ENCODE results near the gene MXD1. TPM values are rescaled to one million over a fixed set of nuclear protein-coding genes. Genes with fewer than 3 reads are reported as not detected.

MXD1 gene
- total RNA-seq, 8 experiments from 2014 or later, result 4.5 to 18.4 (median 9.9) TPM

DNA sequence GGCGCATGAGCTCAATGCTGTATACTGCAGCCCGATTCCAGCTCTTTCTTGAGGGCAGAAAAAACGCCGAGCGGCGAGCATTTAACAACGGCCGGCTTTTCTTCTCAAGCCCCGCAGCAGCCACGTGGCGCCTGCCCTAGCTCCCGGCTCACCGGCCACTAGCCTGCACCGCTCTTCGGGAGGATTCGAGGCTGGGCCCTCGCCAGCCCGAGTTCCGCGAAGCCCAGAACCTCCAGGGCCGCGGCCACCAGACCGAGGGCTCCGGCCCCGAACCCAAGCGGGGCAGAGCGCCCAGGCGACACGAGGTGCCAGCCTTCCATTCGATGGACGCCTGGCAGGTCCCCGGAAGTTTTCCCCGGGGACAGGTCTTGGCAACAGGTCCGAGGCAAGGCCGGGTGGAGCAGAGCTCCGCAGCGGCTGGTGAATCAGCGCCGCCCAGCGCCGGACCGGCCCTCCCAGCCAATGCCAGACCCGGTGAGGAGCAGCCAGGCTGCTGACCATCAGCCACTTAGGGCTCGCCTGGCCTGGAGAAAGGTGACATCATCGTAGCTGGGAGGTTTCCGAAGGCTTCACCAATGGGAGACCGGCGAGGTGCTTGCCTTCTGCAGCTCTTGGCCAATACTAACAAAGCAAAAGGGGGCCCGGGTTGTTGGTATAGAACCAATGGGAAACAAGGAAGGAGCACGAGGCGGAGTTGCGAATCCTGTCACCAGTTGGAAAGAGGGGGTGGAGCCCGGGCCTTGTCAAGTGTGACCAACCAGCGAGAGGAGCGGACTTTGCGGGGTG, 552 bp upstream of the MXD1 start:
- in situ Hi-C loops (cut with MboI; ENCODE audit: low pct_unique_long_range_greater_than_20kb in 2 of 9, low sequenced_read_pairs in 9 of 9, unreplicated experiment in 9 of 9), result loop anchor here in 5 of 9 experiments (25.0 kb wide), 4 partner anchors 148 to 273 kb away; partner anchors contain the start of gene C2orf42 (in 1 of the 5)
- WGBS, 10 experiments, result 0 to 1% (median 0%) methylated on average over 6 to 34 of the region's 56 CpGs; no CpG with 5 or more reads in 3 of the 10 experiments

DNA sequence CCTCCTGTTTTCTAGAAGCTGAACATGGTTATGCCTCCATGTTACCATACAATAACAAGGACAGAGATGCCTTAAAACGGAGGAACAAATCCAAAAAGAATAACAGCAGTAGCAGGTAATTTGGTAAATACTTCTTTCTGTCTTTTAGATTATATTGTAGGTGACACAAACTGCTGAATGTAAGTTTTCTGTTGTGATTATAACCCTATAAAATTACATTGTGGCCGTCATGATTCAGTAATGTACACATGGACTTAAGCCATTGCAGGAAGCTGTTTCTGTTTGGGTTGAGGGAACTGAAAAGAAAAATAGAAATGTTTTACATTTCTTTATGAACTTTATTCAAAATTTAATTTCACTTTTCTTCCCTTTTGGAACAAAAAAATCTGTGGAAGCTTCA, 1.2 kb downstream of the MXD1 start:
- WGBS, 10 experiments, result 0 to 70% (median 40%) methylated on average over 1 to 2 of the region's 2 CpGs
- Histone ChIP-seq H3K4me1 (replicated peaks in 1 of 2) (peaks cover 8% of the 10 kb centered on the region in 2 donors), H3K27ac (no peak overlapping the region), H3K4me3 (peak overlapping the region; percentile 60 to 92 (median 74))
- in situ Hi-C loops (cut with MboI; ENCODE audit: low pct_unique_long_range_greater_than_20kb in 2 of 9, low sequenced_read_pairs in 9 of 9, unreplicated experiment in 9 of 9), result loop anchor here in 5 of 9 experiments (25.0 kb wide), 4 partner anchors 146 to 271 kb away; partner anchors contain the start of gene C2orf42 (in 1 of the 5)
- no peak for ATAC-seq (replicated peaks in 6 of 8)

More for the DNA sequence above, 552 bp upstream of the MXD1 start:
- H3K27ac ChIP-seq, result peak overlapping the region; percentile 89 to 96
- peaks cover 8% of the 10 kb centered on the region in 2 donors for H3K4me1 ChIP-seq (replicated peaks in 1 of 2)
- peak; percentile 86 to 91 (median 88) for ATAC-seq (replicated peaks in 6 of 8)
- peak overlapping the region; percentile 46 to 60 (median 53) for H3K4me3 ChIP-seq

DNA sequence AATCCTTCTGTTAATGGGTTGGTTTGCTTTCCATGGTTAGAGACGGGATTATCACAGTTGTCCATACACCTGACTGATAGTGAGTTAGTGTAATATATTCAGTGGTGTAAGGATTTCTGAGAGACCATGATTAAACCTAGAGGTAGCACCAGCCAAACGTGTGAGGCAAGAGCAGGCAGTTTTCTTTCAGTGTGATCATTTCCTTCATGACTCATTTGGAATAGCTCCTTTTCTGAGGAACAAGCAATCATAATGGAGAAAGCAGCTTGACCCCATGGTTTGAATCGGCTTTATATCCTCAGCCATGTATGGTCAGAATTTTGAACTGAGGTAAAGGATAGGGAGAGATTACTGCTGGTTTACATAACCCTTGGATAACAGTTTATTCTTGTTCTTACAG, 2.9 kb downstream of the MXD1 start:
- H3K4me1 ChIP-seq (replicated peaks in 1 of 2), result peaks cover 2 to 8% of the 10 kb centered on the region in 2 donors
- ATAC-seq (replicated peaks in 6 of 8), result no peak
- WGBS, 10 experiments, result 0 to 100% (median 55%) methylated on average over 1 to 3 of the region's 3 CpGs; no CpG with 5 or more reads in 2 of the 10 experiments
- H3K4me3 ChIP-seq, result no peak overlapping the region
- in situ Hi-C loops (cut with MboI; ENCODE audit: low pct_unique_long_range_greater_than_20kb in 2 of 9, low sequenced_read_pairs in 9 of 9, unreplicated experiment in 9 of 9), result loop anchor here in 5 of 9 experiments (25.0 kb wide), 4 partner anchors 144 to 269 kb away; partner anchors contain the start of gene C2orf42 (in 1 of the 5)
- H3K27ac ChIP-seq, result no peak overlapping the region

DNA sequence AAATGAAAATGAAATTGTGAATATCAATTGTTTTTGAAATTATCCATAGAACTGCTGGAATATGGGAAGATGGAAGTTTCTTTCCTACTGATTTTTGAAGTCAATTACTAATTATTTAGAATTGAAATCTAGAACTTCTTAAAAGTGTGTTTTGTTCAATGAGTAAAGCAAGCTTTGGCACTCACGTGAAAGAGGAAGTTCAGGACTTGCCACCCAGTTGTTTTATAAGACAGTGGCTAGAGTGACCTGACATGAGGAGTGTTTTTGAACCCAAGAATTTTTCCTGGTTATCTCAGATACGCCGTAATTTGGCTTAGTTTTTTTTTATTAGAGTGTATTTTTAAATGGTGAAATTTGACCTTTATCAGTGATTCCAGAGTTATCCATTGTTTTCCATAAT, 3.5 kb downstream of the MXD1 start:
- WGBS, 10 experiments, result 31 to 76% (median 48%) methylated on average over 3 of the region's 3 CpGs; no CpG with 5 or more reads in 1 of the 10 experiments
- ATAC-seq (replicated peaks in 6 of 8), result no peak
- Histone ChIP-seq H3K27ac (no peak overlapping the region), H3K4me1 (replicated peaks in 1 of 2) (peaks cover 2 to 8% of the 10 kb centered on the region in 2 donors), H3K4me3 (no peak overlapping the region)
- in situ Hi-C loops (cut with MboI; ENCODE audit: low pct_unique_long_range_greater_than_20kb in 2 of 9, low sequenced_read_pairs in 9 of 9, unreplicated experiment in 9 of 9), result loop anchor here in 5 of 9 experiments (25.0 kb wide), 4 partner anchors 144 to 269 kb away; partner anchors contain the start of gene C2orf42 (in 1 of the 5)

DNA sequence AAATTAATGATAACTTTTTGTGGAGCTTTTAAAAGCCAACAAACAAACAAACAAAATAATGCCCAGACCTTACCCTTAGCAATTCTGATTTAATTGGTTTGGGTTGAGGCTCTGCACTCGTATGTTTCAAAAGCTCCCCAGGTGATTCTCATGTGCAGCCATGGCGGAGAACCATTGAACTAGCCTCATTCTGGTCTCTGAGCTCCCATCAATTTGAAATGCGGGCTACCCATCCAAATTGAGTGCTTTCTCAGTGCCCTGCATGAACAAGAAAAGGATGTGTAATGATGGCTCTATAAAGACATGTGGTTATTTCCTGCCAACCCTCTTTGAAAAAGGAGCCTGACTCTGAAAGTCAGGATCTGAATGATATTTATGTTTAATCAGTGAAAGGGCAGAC, 8.2 kb downstream of the MXD1 start:
- H3K27ac ChIP-seq, result no peak overlapping the region
- ATAC-seq (replicated peaks in 6 of 8), result no peak
- no peaks in the 10 kb centered on the region for H3K4me1 ChIP-seq (replicated peaks in 1 of 2)
- in situ Hi-C loops (cut with MboI; ENCODE audit: low pct_unique_long_range_greater_than_20kb in 2 of 9, low sequenced_read_pairs in 9 of 9, unreplicated experiment in 9 of 9), result loop anchor here in 6 of 9 experiments (10.0 to 25.0 kb wide), 5 partner anchors 139 to 264 kb away; partner anchors contain the start of gene C2orf42 (in 1 of the 6)
- no peak overlapping the region for H3K4me3 ChIP-seq
- WGBS, 10 experiments, result 67 to 100% (median 81%) methylated on average over 1 to 3 of the region's 3 CpGs; no CpG with 5 or more reads in 1 of the 10 experiments

DNA sequence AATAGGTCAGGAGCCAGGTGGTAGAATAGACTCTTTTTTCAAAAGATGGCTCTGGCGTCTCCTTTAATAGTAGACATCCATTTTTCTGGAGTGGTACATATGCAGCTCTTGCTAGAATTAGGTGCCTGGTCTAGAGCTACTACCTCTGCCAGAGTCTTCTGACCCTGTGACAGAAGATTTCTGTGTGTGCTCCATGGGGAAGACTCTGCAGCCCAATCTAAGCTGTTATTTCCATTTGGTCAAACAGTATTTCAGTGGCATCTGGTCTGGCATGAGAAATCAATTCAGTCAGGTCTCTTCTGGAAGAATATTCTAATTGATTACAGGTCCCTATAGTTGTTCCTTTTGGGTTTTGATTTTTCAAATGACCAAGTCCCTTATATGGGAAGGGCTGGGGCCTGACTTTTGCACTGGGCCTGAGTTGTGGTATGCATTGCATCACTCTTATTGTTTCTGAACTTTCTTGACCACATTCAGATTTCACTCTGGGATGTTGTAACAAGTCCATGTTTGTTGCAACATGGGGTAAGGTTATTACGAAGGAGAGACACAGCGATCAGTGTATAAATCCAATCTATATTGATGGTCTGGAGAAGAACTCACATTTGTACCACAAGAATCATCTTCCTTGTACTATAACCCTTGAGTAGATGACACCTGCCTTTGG, 12.1 kb downstream of the MXD1 start:
- 0 to 82% (median 64%) methylated on average over 1 to 3 of the region's 3 CpGs; no CpG with 5 or more reads in 2 of the 10 experiments for WGBS, 10 experiments
- Histone ChIP-seq H3K4me3 (no peak overlapping the region), H3K4me1 (replicated peaks in 1 of 2) (peaks cover 0 to 3% of the 10 kb centered on the region in 2 donors), H3K27ac (no peak overlapping the region)
- in situ Hi-C loops (cut with MboI; ENCODE audit: low pct_unique_long_range_greater_than_20kb in 2 of 9, low sequenced_read_pairs in 9 of 9, unreplicated experiment in 9 of 9), result loop anchor here in 3 of 9 experiments (10.0 to 25.0 kb wide), 2 partner anchors 135 to 138 kb away; no protein-coding TSS in a partner anchor
- peak in 2 of 8 experiments; percentile 55 for ATAC-seq (replicated peaks in 6 of 8)

DNA sequence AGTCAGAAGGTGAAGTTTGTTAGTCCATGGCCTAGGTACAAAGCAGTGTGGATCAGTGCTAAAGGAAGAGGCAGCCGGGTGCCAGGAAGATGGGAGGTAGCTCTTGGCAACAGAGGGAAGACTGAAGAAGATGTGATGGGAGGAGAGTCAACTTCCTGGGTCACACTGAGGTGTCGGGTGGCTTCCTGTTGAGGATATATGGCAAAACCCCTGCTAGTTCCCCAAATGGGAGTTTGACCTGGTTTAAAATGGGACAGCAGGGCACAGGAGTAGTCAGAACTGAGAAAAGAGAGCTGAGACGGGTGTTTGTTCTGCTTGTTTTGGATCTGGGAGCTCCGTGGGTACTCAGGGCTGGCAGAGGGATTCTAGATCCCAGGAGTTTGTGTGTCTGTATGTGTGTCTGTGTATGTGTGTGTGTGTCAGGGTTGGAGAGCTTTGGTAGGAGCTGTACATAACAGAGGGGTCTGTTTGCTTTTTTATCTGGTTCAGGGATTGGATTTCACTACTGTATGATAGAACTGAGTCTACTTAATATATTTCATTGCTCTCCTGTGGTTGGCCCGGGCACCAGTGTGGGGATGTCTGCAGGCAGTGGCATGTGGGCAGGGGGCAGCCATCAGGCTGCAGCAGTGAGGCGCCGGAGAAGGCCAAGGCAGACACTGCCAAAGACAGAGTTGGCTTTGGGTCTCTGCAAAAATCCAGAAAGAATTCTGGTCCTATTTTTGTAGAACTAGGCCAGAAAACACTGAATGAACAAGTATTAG, 17.1 kb downstream of the MXD1 start:
- 10 to 100% (median 97%) methylated on average over 1 to 4 of the region's 7 CpGs for WGBS, 10 experiments
- no peak for ATAC-seq (replicated peaks in 6 of 8)
- Histone ChIP-seq H3K27ac (no peak overlapping the region), H3K4me3 (no peak overlapping the region), H3K4me1 (replicated peaks in 1 of 2) (peaks cover 0 to 10% of the 10 kb centered on the region in 2 donors)
- in situ Hi-C loops (cut with MboI; ENCODE audit: low pct_unique_long_range_greater_than_20kb in 2 of 9, low sequenced_read_pairs in 9 of 9, unreplicated experiment in 9 of 9), result loop anchor here in 2 of 9 experiments (25.0 kb wide), 1 partner anchor 130 kb away; no protein-coding TSS in a partner anchor

DNA sequence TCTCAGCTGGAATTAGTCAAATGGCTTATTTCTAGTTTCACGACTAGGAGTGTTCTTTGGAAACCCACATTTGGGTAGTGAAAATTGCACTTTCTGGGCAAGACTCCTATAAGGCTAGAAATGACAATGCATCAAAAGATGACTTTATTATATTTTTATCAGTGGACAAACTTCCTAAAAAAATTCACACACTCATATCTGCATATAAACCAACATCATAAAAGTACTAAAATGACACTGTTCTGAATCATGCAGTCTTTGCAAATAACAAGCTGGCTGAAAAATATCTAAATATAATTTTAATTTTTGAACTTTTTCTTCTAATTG, 17.6 kb downstream of the MXD1 start:
- WGBS, 10 experiments, result 71 to 100% (median 93%) methylated on average over 1 of the region's 1 CpG; no CpG with 5 or more reads in 4 of the 10 experiments
- H3K27ac ChIP-seq, result no peak overlapping the region
- no peak for ATAC-seq (replicated peaks in 6 of 8)
- H3K4me3 ChIP-seq, result no peak overlapping the region
- in situ Hi-C loops (cut with MboI; ENCODE audit: low pct_unique_long_range_greater_than_20kb in 2 of 9, low sequenced_read_pairs in 9 of 9, unreplicated experiment in 9 of 9), result loop anchor here in 2 of 9 experiments (25.0 kb wide), 1 partner anchor 130 kb away; no protein-coding TSS in a partner anchor
- peaks cover 0 to 10% of the 10 kb centered on the region in 2 donors for H3K4me1 ChIP-seq (replicated peaks in 1 of 2)

DNA sequence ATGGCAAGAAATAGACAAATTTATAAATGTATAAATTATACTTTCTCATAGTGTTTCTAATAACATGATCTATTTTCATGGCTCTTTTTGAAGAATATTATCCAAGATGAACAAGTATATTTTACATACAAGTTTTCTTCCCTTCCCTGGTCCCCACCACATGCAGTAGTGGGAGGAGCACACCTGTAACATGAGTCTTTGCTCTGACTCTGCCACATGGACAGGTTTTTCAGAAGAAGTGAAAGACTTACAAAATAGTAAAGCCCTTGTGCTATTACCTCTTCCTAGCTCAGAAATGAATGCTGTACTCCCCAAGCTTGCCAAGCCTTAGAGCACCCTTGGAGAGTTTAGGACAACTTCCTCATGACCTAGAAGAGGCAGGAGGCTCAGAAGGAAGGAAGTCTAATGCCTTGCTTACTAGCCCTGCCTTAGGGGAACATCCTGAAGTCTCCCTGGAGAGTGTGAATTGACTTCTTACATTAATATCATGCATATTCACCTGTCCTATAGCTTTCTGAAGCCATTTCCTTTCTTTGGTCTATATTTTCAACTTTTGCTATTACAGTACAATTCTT, 18.4 kb downstream of the MXD1 start:
- in situ Hi-C loops (cut with MboI; ENCODE audit: low pct_unique_long_range_greater_than_20kb in 2 of 9, low sequenced_read_pairs in 9 of 9, unreplicated experiment in 9 of 9), result loop anchor here in 2 of 9 experiments (25.0 kb wide), 1 partner anchor 129 kb away; no protein-coding TSS in a partner anchor
- ATAC-seq (replicated peaks in 6 of 8), result no peak
- H3K27ac ChIP-seq, result no peak overlapping the region
- peaks cover 0 to 10% of the 10 kb centered on the region in 2 donors for H3K4me1 ChIP-seq (replicated peaks in 1 of 2)
- no peak overlapping the region for H3K4me3 ChIP-seq

DNA sequence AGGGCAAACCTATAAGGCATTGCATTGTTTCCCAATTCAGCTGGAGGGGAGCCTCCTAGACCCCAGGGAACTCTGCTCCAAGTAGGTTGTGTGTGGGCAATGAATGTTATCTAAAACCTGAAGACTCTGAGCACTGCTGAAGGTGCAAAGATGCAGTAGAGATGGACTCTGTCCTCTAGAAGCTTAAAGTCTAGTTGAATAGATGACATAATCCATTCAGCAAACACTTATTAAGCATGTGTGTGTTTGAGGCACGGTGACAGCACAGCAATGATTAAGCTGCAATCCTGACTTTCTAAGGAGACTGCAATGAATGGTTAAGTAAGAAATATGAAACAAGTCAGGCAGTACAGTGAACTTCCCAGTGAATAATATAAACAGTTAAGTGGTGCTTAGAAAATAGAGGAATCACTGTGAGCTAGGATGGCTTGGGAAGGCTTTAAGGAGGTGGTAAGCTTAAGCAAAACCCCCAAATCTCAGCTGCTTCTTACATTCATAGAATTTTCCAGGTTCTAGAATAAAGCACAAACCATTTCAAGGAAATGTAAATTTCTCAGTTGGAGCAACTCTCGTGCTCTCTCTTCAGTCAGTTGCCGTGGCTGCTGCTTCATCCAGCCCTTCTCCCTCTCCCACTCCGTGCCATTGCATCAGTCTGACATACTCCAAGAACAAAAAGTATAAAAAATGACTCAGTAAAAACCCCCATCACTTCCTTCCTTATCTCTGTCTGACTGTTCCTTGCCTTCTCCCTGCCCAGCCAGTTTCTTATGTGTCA, 19.1 kb downstream of the MXD1 start:
- in situ Hi-C loops (cut with MboI; ENCODE audit: low pct_unique_long_range_greater_than_20kb in 2 of 9, low sequenced_read_pairs in 9 of 9, unreplicated experiment in 9 of 9), result loop anchor here in 2 of 9 experiments (25.0 kb wide), 1 partner anchor 128 kb away; no protein-coding TSS in a partner anchor
- peak overlapping the region in 1 of 2 donors; percentile 18 for H3K27ac ChIP-seq
- H3K4me1 ChIP-seq (replicated peaks in 1 of 2), result peaks cover 0 to 10% of the 10 kb centered on the region in 2 donors
- peak in 7 of 8 experiments; percentile 38 to 94 (median 85) for ATAC-seq (replicated peaks in 6 of 8)
- WGBS, 10 experiments, result 0 to 80% (median 56%) methylated on average over 1 to 4 of the region's 4 CpGs; no CpG with 5 or more reads in 2 of the 10 experiments
- H3K4me3 ChIP-seq, result no peak overlapping the region

DNA sequence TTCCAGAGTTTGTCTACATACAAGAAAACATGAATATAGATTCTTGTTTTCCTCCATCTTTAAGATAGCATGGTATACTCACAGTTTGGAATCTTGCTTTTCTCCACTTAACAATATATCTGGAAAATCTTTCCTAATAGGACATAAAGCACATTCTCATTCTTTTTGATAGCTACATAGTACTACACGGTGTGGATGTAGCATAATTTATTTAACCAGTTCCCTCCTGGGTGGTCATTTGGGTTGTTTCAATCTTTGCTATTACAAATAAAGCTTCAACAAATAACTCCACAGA, 19.7 kb downstream of the MXD1 start:
- no peak for ATAC-seq (replicated peaks in 6 of 8)
- WGBS, 10 experiments, result 20 to 93% (median 63%) methylated on average over 1 of the region's 1 CpG; no CpG with 5 or more reads in 2 of the 10 experiments
- Histone ChIP-seq H3K4me3 (no peak overlapping the region), H3K4me1 (replicated peaks in 1 of 2) (peaks cover 0 to 7% of the 10 kb centered on the region in 2 donors), H3K27ac (peak overlapping the region in 1 of 2 donors; percentile 18)
- in situ Hi-C loops (cut with MboI; ENCODE audit: low pct_unique_long_range_greater_than_20kb in 2 of 9, low sequenced_read_pairs in 9 of 9, unreplicated experiment in 9 of 9), result loop anchor here in 2 of 9 experiments (25.0 kb wide), 1 partner anchor 128 kb away; no protein-coding TSS in a partner anchor

Measured in motor neuron (in vitro differentiated cells).